Dermis microvascular lymphatic vessel endothelial cell (primary cell): ENCODE data around the gene HPS1. TPM values are rescaled to one million over a fixed set of nuclear protein-coding genes. Genes with fewer than 3 reads are reported as not detected.

Experiments used
- DNase-seq, 2 donors: peaks; one replicate each; pipeline versions ENCODE4 v3.0.0 to v3.0.0-alpha.2; 2010; ENCODE audit warnings: low read depth in 2 of 2
- total RNA-seq: library from RNA; depleted of rRNA; stranded (reverse); fragments of >200 nt; gene quantifications from 2 replicates; pipeline ENCODE4 v1.2.1, GENCODE V29; 2014

Gene HPS1
- total RNA-seq, 1 donor from 2014 or later = 22.3 TPM

- DNase-seq = no peak
Measured at GRCh38 chr10:98463976-98464754, 17.4 kb upstream of the HPS1 start.

GRCh38 chr10:98463016-98463415, 16.3 kb upstream of the HPS1 start:
- DNase-seq = no peak

- DNase-seq = no peak
Measured at GRCh38 chr10:98461500-98461842, 14.7 kb upstream of the HPS1 start.

GRCh38 chr10:98460837-98461499, 14.2 kb upstream of the HPS1 start:
- DNase-seq = peak; percentile 86 to 93

GRCh38 chr10:98458809-98459784, 12.4 kb upstream of the HPS1 start:
- no peak for DNase-seq

GRCh38 chr10:98457721-98458120, 11.0 kb upstream of the HPS1 start:
- no peak for DNase-seq

GRCh38 chr10:98456686-98457482, 10.1 kb upstream of the HPS1 start:
- no peak for DNase-seq

- DNase-seq = no peak
Measured at GRCh38 chr10:98456043-98456570, 9.4 kb upstream of the HPS1 start.

GRCh38 chr10:98453729-98454128, 7.0 kb upstream of the HPS1 start:
- DNase-seq = no peak

GRCh38 chr10:98450618-98451017, 3.9 kb upstream of the HPS1 start:
- DNase-seq = no peak

GRCh38 chr10:98449287-98449686, 2.6 kb upstream of the HPS1 start:
- DNase-seq = no peak

GRCh38 chr10:98446151-98446660, 529 bp downstream of the HPS1 start:
- peak in 1 of 2 donors; percentile 34 for DNase-seq

GRCh38 chr10:98445200-98445812, 1.4 kb downstream of the HPS1 start:
- no peak for DNase-seq

GRCh38 chr10:98444314-98445006, 2.3 kb downstream of the HPS1 start:
- no peak for DNase-seq

GRCh38 chr10:98438715-98439114, 8.0 kb downstream of the HPS1 start:
- DNase-seq = no peak

- DNase-seq = no peak
Measured at GRCh38 chr10:98436704-98437103, 10.0 kb downstream of the HPS1 start.

- DNase-seq = no peak
Measured at GRCh38 chr10:98435178-98435577, 11.6 kb downstream of the HPS1 start.

GRCh38 chr10:98433881-98434732, 12.6 kb downstream of the HPS1 start:
- peak in 1 of 2 donors; percentile 51 for DNase-seq

- no peak for DNase-seq
Measured at GRCh38 chr10:98433371-98433770, 13.4 kb downstream of the HPS1 start.
